Retina (tissue), 1 donor: ENCODE measurements around the gene GNAO1.
"Not testable (repeated sequence)": the region's sequence is repeated elsewhere in the genome, so short reads cannot be mapped to it uniquely, and the experiment has no call there.

Experiments used
- DNase-seq: peaks from one replicate; pipeline ENCODE4 v3.0.0-alpha.2; 2016

Gene GNAO1

GRCh38 chr16:56370185-56370874, 179.0 kb downstream of the GNAO1 start:
- no peak for DNase-seq

GRCh38 chr16:56370875-56371659, 179.8 kb downstream of the GNAO1 start:
- no peak for DNase-seq

GRCh38 chr16:56371660-56371937, 180.3 kb downstream of the GNAO1 start:
- no peak for DNase-seq

GRCh38 chr16:56372013-56372634, 180.8 kb downstream of the GNAO1 start:
- DNase-seq = no peak

GRCh38 chr16:56373003-56373402, 181.7 kb downstream of the GNAO1 start:
- DNase-seq = no peak

GRCh38 chr16:56375792-56376191, 184.5 kb downstream of the GNAO1 start:
- not testable (repeated sequence) for DNase-seq

GRCh38 chr16:56379044-56379443, 187.8 kb downstream of the GNAO1 start:
- DNase-seq = not testable (repeated sequence)

GRCh38 chr16:56380778-56381485, 189.6 kb downstream of the GNAO1 start:
- DNase-seq = not testable (repeated sequence)

- DNase-seq = no peak
Observed at GRCh38 chr16:56382459-56382858, 191.2 kb downstream of the GNAO1 start.

GRCh38 chr16:56382901-56383355, 191.6 kb downstream of the GNAO1 start:
- DNase-seq = no peak

GRCh38 chr16:56384074-56384721, 192.9 kb downstream of the GNAO1 start:
- no peak for DNase-seq

GRCh38 chr16:56387396-56387795, 196.1 kb downstream of the GNAO1 start:
- DNase-seq = no peak

- no peak for DNase-seq
Observed at GRCh38 chr16:56388209-56388608, 196.9 kb downstream of the GNAO1 start.

GRCh38 chr16:56389554-56389953, 198.3 kb downstream of the GNAO1 start:
- no peak for DNase-seq

GRCh38 chr16:56396724-56397123, 205.4 kb downstream of the GNAO1 start:
- DNase-seq = not testable (repeated sequence)

GRCh38 chr16:56399047-56399446, 207.8 kb downstream of the GNAO1 start:
- no peak for DNase-seq

GRCh38 chr16:56399486-56399885, 208.2 kb downstream of the GNAO1 start:
- DNase-seq = no peak

- no peak for DNase-seq
Observed at GRCh38 chr16:56400458-56400857, 209.2 kb downstream of the GNAO1 start.

- DNase-seq = no peak
Observed at GRCh38 chr16:56401482-56401881, 210.2 kb downstream of the GNAO1 start.

- no peak for DNase-seq
Observed at GRCh38 chr16:56405977-56406672, 214.8 kb downstream of the GNAO1 start.
